A549 (cell line): ENCODE data around the gene TMEM95.

ENCODE experiments used
- CTCF ChIP-seq: fragments of >200 bp; sonication (Bioruptor Twin); formaldehyde crosslinking; IDR thresholded peaks from 3 replicates; pipeline ENCODE4 v1.5.1; 2016
- EP300 ChIP-seq, 2 experiments: fragments of >200 bp; sonication (Bioruptor Twin); formaldehyde crosslinking; IDR thresholded peaks; 2 replicates in 1 of 2; 3 replicates in 1 of 2; pipeline ENCODE4 v1.6.1; 2016 to 2017
- MAX ChIP-seq: IDR thresholded peaks from 2 replicates; pipeline ENCODE4 v1.6.1; 2012
- POLR2A ChIP-seq: IDR thresholded peaks from 2 replicates; pipeline ENCODE4 v1.6.1; 2012; ENCODE audit warnings: mild to moderate bottlenecking, low read length
- ZC3H11A ChIP-seq: fragments of 450-650 bp; IDR thresholded peaks from 2 replicates; pipeline ENCODE4 v1.6.1; 2014; ENCODE audit warnings: antibody characterized with exemption, mild to moderate bottlenecking

- TF ChIP-seq CTCF (no peak), EP300 (IDR thresholded peaks at IDR 0.05) (no peak), MAX (no peak), POLR2A (no peak), ZC3H11A (no peak)
Measured at GRCh38 chr17:7309628-7310027, 45.3 kb upstream of the TMEM95 start.
